Measurements from ENCODE around the gene ZNF488.

The ZNF488 gene

GRCh38 chr10:47347303-47347675, 36.8 kb downstream of the ZNF488 start:
- no peak for DNase-seq

DNA sequence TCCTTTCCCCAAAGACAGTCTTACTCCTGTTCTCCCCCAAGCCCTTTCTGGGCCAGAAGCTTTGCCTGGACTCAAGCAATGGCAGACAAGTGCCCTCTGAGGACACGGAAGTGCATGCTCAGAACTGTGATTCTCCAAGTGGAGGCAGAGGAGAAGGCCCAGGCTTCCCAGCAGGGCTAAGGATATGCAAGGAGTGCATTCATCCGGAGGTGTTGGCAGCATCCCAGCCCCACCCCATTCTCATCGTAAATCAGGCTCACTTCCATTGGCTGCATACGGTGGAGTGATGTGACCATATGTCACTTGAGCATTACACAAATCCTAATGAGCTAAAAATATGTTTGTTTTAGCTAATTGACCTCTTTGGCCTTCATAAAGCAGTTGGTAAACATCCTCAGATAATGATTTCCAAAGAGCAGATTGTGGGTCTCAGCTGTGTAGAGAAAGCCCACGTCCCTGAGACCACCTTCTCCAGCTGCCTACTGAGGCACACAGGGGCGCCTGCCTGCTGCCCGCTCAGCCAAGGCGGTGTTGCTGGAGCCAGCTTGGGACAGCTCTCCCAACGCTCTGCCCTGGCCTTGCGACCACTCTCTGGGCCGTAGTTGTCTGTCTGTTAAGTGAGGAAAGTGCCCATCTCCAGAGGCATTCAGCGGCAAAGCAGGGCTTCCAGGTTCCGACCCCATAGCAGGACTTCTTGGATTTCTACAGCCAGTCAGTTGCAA, 37.4 kb downstream of the ZNF488 start:
- no peak for DNase-seq

GRCh38 chr10:47344996-47345870, 38.9 kb downstream of the ZNF488 start:
- no peak for DNase-seq

GRCh38 chr10:47340608-47341170, 43.4 kb downstream of the ZNF488 start:
- no peak for DNase-seq

- DNase-seq: no peak
Measured at GRCh38 chr10:47339759-47340607, 44.1 kb downstream of the ZNF488 start.

DNA sequence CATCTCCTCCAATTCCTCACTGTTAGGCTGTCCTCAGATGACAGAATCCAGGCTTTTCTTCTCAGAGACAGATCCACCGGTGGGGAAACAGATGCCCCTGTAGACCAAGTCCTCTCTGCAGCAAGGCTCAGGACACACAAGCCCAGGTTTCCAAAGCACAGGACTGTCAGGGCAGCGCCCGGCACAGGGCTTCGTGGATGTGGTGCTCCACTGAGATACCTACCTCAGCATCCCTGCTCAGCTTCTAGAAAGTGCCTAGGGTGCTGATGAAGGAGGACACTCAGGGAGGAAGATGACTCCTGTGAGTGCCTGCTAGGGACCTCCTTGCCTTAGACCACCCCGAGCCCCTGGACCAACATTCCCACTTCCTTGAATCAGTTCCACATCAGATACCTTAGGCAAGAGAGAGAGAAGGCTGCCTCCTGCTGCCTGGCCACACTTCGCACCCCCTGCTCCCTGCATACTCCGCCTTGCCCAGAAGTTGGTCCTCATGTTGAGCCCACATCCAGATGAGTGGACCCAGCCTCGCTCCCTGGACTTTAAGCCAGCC, 44.8 kb downstream of the ZNF488 start:
- no peak for DNase-seq

DNA sequence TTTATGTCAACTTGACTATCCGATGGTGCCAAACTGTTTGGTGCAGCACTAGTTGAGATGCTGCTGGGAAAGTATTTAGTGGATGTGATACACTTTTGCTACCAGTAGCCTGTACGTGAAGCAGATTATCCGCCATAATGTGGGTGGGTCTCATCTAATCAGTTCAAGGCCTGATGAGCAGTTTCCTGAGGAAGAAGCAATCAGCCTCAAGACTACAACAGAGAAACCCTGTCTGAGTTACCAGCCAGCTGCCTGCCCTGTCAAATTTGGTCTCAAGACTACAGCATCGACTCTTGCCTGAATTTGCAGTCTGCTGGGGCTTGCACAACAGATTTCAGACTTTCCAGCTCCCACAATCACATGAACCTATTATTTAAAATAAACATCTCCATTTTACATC, 46.8 kb downstream of the ZNF488 start:
- DNase-seq: no peak

GRCh38 chr10:47336387-47337134, 47.5 kb downstream of the ZNF488 start:
- DNase-seq: no peak

DNA sequence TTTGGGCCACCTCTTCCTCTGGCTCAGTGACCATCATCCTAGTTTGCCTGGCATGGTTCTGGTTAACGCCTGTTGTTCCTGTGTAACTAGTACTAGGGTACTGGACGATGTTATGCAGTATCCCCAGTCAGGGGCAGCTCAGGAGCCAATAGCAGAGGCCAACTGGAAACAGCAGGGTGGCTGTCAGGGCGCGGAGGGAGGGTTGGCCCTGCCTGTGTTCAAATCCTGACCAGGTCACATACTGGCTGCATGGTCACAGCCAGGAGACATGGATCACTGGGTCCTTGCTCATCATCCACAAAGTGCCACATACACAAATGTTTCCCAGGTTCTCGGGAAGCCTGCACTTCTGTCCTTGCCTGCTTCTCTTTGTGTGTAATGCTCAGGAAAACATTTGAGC, 48.2 kb downstream of the ZNF488 start:
- DNase-seq: no peak

- DNase-seq: no peak
Measured at GRCh38 chr10:47334466-47335295, 49.4 kb downstream of the ZNF488 start.

DNA sequence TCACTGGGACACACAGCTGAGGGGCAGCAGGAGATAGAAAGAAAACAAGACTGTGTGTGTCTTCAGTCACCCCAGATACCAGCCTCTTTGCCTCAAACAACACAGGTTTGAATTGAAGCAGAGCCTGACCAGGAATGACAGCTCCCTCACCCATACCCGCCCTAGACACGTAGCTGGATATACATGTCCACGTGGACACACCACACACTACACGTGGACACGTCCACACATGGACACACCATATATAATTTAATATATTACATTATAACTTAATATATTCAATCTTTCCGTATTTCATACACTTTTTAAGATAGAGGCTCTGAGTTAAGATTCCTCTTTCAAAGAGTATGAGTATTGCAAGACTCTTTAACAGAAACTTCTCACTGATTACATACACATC, 50.6 kb downstream of the ZNF488 start:
- no peak for DNase-seq

GRCh38 chr10:47332946-47333345, 51.1 kb downstream of the ZNF488 start:
- no peak for DNase-seq

- no peak for DNase-seq
Measured at GRCh38 chr10:47332371-47332770, 51.7 kb downstream of the ZNF488 start.

DNA sequence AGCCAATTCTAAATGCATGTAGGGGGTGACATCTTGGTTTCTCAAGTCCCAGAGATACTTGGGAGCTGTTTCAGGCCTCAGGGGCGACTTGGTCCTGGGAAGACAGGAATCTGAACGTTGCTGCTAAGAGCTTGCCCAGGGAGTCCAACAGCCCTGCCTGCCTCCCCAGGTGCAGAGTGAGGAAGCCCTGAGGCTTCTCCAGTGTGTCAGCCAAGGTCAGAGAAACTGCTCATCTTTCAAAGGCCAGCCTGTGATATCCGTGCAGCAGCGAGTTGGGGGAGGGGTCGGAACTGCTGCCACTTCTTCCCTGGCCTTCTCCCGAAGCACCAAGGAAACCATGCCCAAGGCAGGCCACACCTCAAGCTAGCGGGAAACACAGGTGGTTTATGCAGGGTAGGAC, 52.1 kb downstream of the ZNF488 start:
- no peak for DNase-seq

DNA sequence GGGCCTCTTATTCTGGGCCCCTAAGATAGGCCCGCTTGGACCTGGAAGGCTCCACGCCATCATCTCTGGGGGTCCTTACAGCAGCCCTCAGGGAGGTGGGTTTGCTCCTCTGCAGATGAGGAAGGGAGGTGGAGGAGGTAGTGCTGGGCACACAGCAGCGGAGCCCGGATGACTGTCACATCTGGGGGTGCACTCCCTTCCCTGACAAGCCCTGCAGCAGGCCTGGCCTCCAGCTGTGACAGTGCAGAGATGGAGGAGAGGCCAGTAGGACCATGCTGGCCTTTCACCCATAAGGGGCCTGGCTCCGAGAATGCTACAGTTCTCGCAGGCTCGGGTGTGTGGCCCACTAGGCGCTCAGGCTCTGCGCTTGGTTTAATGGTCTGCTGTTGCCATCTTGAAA, 52.6 kb downstream of the ZNF488 start:
- DNase-seq: no peak

GRCh38 chr10:47330804-47331203, 53.3 kb downstream of the ZNF488 start:
- no peak for DNase-seq

DNA sequence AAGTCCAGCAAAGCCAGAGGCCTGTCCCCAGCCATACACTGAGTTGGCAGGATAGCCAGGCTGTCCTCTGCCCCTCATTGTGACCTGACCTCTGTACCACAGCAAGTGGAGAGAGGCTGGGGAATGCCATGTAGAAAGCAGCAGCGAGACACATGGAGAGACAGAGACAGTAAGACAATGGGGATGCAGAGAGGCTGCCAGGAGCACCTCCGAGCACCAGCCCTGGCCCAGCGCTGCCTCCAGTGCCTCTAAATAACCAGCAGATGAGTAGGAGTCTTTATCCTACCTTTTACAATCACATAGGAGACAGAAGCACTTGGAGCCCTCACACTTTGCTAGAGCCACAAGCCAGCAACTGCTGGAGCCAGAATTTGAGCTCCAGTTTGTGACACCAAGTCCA, 53.7 kb downstream of the ZNF488 start:
- DNase-seq: no peak

DNA sequence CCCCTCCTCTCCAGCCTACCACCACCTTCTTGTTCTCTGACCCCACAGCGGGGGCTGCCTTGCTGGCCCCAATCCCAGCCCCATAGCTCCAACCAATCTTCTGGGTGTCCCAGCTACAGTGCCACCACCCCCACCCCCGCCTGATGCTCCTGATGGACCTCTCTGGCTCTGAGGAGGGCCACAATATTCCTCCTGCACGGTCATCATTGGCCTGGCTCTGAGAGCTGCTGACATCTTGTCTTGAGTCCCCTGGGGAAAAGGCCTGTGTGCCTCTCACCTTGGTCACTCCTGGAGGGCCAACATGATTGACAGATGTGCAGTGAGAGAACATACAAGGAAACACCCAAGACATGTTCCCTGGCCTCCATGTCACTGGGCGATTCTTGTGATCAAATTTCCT, 54.2 kb downstream of the ZNF488 start:
- DNase-seq: no peak

- DNase-seq: no peak
Measured at GRCh38 chr10:47326927-47327330, 57.2 kb downstream of the ZNF488 start.

DNA sequence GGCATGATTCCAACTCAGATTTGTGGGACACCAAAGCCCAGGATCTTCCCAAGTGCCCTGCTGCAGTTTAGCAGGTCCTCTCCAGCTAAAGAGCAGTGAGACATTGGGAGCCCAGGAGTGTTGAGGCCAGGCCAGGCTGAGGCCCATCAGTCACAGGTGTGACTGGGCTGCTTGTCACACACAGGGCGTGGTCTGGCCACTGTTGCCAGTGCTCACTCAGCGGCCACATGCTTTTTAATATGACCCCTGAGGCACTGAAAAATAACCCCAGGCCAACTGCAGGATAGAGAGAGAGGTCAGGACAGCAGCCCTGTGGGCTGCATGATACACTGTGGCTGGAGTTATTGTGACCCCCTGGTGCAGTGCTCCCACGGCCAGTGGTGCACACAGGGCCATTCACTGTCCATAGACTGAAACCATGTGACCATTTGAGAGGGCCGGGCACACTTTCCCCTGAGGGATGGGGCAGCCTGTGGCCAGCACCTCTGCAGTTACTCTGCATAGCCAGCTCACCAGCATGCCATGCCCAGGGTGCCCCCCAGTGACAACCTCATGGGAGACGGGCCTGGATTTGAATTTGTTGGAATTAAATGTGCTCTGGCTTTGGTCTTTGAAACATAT, 57.7 kb downstream of the ZNF488 start:
- no peak for DNase-seq
